ENCODE data around the gene MSH3. TPM values are rescaled to one million over a fixed set of nuclear protein-coding genes. Genes with fewer than 3 reads are reported as not detected.
"Not testable (repeated sequence)": the region's sequence is repeated elsewhere in the genome, so short reads cannot be mapped to it uniquely, and the experiment has no call there.

Gene MSH3
- polyA plus RNA-seq, 5 donors = 14.4 to 17.5 (median 17.0) TPM

DNA sequence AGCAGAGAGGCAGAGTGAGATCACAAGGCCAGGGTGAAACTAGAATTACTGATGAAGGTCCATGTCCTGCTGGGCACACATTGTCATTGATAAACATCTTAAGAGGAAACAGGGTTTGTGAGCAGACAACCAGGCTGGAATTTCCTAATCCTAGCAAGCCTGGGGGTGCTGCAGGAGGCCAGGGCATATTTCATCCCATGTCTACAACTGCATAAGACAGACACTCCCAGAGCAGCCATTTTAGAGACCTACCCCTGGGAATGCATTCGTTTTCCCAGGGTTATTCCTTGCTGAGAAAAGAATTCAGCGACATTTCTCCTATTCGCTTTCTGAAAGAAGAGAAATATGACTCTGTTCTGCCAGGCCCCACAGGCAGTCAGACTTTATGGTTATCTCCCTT is 248.2 kb downstream of the MSH3 start:
- not testable (repeated sequence) for DNase-seq

DNA sequence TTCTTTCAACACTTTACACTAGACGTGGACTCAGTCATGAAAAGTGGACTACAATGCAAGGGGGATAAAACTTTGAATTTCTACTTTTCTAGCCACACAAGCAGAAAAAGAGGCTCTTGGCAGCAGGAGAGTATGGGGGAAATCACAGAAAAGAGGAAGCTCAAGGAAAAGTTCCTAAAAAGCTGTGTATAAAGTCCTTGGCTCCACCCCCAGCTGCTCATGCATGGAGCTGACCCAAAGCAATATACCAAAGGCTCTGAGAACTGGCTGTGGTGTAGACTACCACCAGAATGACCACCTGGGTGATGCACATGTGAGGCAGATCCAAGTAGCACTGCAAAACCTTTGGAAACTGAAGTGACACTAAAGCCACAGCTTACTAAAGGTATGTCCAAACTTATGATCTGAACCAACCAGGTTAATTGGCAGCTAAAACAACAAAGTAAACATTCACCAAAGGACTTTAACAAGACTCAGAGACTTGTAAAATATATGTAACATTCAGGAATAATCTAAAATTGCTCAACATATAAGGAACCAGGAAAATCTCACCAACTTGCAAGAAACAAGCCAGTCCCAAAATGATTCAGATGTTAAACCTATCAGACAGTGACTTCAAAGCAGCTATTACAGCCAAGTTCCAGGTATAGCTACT is 250.2 kb downstream of the MSH3 start:
- DNase-seq = no peak

DNA sequence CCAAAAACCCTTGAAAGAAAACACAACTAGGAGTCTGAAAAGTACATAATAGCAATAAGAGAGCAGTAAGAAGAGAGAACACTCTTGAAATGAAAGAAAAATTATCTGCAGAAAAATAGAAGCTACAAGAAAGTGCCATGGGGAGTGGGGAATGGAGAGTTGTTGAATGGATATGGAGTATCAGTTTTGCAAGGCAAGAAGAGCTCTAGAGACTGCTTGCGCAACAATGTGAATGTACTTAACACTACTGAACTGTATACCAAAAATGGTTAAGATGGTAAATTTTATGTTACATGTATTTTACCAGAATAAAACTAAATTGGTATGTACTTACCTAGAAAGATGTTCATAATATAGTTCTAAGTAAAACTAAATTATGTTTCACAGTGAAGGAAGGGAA is 251.0 kb downstream of the MSH3 start:
- no peak for DNase-seq

DNA sequence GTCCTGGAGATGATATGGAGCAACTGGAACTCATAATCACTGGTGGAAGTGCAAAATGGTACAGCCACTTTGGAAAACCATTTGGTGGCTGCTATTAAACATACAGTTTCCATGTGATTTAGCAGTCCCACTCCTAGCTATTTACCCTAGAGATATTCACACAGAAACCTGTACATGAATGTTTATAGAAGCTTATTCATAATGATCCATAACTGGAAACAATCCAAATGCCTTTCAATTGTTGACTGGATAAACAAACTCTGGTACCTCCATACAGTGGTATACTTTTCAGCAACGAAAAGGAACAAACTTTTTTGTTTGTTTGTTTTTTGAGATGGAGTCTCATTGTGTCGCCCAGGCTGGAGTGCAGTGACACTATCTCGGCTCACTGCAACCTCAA is 258.0 kb downstream of the MSH3 start:
- DNase-seq = no peak

DNA sequence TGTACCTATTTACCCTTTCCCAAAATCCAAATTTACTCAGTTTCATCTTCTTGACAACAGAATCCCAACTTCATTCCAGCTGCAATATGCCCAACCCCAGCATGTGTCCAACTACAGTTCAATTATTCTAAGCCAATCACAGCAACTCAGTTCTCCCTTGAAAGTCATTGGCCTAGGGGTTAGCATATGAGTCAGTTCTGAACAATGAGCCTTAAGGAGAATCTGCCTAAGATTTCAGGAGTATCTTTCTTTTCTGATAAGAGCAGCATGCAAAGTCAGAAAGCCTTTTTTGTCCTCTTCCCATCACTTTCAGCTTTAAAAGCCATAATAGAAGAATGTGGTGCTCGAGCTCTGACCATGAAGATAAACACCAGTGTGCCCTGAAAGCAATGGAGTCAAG is 261.3 kb downstream of the MSH3 start:
- no peak for DNase-seq

DNA sequence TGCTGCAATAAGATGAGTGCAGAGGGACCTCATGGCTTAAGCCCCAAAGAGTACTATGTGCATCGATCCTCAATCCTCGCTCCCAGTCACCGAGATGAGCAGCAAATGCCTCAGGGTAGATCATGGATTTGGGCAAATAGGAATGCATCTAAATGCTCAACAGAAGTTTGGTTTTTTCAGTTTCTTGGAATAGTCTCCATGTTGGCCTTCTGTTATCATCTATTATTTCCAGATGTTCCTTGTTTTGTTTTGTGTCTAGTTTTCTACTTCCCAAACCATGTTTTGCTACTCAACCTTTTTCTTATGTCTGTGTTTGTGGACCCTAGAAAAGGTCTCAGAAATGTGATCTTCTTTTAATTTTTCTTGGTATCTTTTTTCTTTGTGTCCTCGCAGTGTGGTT is 262.2 kb downstream of the MSH3 start:
- DNase-seq = no peak

DNA sequence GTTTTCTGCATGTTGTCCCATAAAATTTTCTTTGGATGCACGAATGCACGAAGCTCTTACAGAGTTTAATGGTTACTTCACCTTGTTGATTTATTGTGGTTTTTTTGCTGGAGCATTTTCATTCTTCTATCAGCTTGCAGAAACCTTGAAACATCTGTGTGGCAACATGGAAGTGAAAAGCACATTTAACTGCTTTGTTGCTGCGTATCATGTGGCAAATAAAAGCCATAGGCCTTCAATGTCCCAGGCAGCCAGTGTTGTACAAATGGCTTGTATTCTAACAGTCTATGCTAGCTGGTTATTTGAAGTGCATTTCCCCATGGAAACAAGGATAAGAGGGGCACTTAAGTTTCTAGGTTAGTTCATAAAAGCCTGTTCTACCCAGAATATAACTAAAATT is 263.2 kb downstream of the MSH3 start:
- DNase-seq = peak; percentile 25 to 30

DNA sequence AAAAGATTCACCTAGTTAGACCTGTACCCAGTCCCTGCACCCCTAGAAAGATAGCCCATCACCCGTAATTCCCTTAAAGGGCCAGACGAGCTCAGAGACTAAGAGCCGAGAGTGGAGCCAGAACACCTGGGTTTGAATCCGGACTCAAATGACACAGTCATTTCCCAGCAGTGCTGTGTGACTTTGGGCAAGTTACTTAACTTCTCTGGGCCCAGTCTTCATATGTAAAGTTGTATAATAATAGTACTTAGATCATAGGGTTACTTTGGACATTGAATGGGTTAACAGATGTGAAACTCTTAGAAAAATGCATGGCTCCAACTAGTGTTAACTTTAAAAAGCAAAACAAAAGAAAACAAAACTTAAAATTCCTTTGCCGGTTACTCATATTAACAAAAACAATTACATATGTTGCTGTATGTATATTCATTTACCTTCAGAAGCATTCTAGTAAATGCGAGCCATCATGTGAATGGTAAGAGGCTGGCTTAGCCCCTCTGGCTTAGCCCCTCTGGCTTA is 265.3 kb downstream of the MSH3 start:
- no peak for DNase-seq

DNA sequence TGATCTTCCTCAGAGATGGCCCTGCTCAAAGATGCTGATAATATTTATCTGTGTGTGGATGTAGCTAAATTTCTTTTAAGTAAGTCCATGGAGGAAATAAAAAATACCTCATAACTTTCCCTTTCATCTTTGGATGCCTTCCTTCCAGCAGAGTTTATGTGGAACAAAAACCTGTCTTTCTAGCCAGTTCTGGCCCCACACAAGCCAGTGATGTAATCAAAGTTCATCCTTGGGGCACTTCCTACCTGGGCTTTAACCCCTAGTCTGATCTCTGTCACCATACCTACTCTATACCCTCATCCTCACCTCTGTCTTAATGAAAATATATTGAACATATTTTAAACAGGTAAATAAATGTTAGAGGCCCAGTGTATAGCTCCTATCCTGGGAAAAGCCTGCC is 265.9 kb downstream of the MSH3 start:
- no peak for DNase-seq

DNA sequence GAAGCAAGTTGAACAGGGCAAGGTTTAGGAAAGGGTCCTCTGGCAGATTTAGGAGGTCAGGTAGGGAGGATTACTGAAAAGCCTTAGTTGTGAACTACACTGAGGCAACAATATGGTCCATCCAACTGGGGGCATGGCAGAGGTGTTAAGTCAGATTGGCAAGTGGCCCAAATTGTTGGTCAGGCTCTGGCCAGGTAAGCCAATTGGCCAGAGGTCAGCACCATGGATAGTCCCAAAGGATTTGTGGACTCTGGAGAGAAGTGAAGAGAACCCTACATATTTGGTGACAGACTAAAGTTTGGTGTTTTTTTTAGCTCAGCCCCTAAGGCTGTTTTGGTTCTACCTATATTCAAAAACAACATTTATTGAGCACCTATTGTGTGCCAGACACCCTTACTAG is 266.6 kb downstream of the MSH3 start:
- no peak for DNase-seq

DNA sequence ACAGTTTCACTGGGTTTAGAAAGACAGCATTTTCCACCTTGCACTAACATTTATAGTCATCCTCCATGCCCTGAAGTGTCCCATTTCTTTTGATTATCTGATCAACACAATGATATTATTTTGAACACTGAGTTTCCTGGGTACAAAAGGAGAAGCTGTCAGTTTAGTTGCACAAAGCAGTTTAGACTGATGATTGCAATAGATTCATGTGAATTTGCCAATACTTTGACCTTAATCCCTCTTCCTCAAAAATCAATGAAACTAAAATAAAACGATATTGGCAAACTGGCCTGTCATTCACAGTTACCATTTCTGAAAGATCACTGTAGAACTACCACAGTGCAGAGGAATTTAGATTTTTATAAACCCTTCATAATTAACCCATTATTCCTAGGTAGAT is 271.5 kb downstream of the MSH3 start:
- DNase-seq = no peak

Other genes with a start within 250 kb of the MSH3 start
- gene ZFYVE16, start 246.6 kb upstream of the MSH3 start, polyA plus RNA-seq (ENCODE audit: insufficient read depth in 1 of 5, insufficient read length in 5 of 5, low replicate concordance in 1 of 5) = 100 to 1,000 TPM in 1 of 5 donors, 10 to 100 TPM in 4; 44.5 to 105 (median 86.5) TPM
- 1 to 10 TPM; 1.9 to 3.0 (median 2.7) TPM for gene FAM151B, start 166.6 kb upstream of the MSH3 start, polyA plus RNA-seq (ENCODE audit: insufficient read depth in 1 of 5, insufficient read length in 5 of 5, low replicate concordance in 1 of 5)
- gene ANKRD34B, start 84.4 kb upstream of the MSH3 start, polyA plus RNA-seq (ENCODE audit: insufficient read depth in 1 of 5, insufficient read length in 5 of 5, low replicate concordance in 1 of 5) = not detected
- gene DHFR, start 331 bp downstream of the MSH3 start, polyA plus RNA-seq (ENCODE audit: insufficient read depth in 1 of 5, insufficient read length in 5 of 5, low replicate concordance in 1 of 5) = 10 to 100 TPM; 32.8 to 86.4 (median 54.7) TPM